ENCODE measurements around the gene FAM210A.

Gene FAM210A

GRCh38 chr18:13643261-13643751, 83.1 kb downstream of the FAM210A start:
- no peak for DNase-seq

- no peak for DNase-seq
These were observed 83.9 kb downstream of the FAM210A start for GRCh38 chr18:13642440-13642827.

- no peak for DNase-seq
These were observed 84.6 kb downstream of the FAM210A start for GRCh38 chr18:13641551-13642439.

- DNase-seq: no peak
These were observed 86.0 kb downstream of the FAM210A start for GRCh38 chr18:13640266-13640860.

DNA sequence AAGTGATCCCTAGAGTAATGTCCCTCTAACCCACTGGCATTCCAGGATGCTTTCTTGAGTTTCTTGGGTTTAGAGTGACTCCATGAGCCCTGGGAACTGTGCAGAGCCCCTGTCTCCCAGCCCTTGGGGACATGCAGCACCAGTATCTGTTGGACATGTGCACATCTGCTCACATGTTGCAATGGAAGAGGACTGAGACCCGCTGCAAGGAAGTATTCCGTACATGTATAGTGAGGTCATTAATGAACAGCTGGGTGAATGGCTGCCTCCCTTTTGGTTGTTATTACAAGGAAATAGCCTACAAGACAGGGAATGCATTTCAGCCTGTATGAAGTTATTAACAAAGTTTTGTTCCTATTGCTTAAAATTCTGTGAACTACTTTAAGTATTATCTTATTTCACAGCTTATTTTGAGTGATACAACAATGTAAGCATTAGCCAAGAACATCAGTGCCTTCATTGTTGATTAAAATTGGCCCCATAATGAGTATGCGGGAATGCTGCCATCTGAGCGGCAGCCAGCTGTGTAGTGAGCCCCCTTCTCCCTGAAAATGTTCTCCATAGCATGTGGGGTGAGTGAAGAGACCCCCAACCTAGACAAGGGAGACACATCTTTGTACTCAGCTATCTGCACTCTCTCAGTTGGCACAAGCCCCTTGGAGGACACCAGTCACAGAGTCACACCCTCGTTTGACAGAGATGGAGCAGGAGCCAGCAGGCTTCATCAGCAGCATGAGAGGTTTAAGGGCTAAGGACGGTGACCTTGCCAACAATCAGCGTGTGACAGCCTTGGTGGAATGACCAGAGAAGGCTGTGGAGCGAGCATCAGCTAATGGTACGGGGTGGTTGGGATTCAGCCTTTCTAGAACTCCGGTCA, 87.4 kb downstream of the FAM210A start:
- DNase-seq: no peak

GRCh38 chr18:13635046-13635445, 91.3 kb downstream of the FAM210A start:
- no peak for DNase-seq

GRCh38 chr18:13633700-13634099, 92.7 kb downstream of the FAM210A start:
- DNase-seq: no peak

DNA sequence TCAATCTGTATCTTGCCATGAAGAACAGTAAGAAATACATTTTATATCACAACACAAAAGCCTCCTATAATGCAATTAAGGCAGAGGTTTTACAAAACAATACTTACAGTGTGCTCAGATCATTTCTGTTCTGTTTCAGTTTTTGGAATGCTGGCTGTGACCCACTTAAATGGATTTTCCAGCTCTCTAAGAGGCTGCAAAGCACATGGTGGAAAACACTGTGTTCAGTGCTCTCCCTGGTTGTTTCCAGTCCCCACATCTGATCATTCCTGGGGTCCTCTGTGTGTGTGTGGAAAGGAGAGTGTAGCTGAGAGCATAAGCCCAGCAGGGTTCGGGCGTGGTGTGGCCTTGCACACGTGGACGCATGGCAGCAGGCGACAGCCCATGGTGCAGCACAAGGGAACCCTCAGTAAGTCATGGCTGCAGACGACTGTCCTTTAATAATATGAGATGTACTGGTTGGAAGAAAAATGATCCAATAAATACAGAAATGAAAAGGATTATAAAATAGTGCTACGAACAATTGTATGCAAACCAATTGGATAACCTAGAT, 95.6 kb downstream of the FAM210A start:
- DNase-seq: no peak

DNA sequence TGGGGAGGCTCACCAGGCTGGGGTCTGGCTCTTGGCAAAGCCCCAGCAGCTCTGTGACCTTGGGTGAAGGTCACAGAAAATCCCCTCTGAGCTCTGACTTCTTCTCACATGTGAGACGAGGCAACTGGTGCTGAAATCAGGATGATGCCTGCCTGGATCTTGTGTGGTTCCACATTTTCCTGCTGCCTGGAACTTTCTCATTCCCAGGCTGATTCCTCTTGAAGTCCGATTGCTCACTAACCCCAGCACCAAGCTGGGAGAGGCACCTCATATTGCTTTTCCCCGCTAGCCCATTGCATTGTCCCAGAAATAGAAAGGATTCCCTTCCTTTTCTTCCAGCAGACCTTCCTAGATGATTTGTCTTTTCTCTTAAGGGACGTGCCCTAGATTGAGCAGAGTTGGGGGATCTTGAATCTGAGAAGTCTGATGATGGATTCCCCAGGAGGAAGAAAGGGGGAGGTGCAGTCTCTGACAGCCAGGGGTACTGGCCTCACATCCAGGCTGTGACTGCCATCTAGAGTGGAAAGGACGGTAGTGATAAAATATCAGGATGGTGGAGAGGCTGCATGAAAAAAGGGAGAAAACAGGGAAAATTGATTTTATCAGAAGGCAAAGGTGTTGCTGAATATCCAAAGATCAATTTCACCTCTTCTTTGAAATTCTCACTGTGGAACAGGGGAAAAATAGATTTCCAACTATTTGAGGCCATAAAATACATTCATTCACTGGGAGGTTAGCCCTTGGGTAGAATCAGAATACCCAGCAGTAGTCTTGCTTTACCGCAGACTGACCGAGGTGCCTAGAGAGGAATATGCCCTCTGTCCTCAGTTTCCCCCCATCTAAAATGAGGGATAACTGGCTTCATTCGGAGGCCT, 96.3 kb downstream of the FAM210A start:
- DNase-seq: peak; percentile 31 to 34

DNA sequence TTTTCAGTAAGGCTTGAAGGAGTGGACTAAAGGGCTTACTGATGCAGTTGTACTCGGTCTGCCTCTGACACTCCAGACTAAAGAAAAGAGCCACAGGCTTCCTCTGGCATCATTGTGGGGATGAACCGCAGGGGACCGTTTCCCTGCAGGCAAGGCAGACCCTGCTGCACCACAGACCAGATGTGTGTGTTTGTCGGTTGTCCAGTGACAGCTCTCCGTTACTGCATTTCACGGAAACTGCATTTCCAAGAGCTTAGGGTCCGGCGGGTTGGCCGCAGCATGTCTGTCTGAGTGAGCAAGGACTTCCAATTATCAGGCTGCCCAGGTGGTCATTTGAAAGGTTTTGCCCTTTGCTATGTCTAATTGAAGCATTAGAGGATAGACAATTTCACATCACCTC, 98.1 kb downstream of the FAM210A start:
- no peak for DNase-seq

DNA sequence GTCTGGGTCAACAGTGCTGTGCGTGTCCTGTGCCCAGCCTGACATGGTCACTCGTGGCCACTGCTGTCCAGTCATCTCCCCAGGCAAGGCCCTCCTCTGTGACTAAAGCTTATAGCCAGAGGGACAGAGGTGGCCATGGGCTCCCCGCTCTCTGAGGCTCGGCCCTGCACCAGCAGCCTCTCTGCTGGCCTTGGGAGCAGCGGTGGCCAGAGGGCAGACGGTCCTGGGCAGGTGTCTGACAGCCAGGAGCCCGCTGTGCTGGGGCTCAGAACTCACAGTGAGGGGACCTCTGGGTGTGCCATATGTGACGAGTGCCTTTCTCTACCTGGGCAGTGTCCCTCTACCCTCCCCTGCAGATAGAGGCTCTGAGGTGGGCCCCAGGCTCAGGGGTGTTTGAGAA, 98.7 kb downstream of the FAM210A start:
- no peak for DNase-seq

DNA sequence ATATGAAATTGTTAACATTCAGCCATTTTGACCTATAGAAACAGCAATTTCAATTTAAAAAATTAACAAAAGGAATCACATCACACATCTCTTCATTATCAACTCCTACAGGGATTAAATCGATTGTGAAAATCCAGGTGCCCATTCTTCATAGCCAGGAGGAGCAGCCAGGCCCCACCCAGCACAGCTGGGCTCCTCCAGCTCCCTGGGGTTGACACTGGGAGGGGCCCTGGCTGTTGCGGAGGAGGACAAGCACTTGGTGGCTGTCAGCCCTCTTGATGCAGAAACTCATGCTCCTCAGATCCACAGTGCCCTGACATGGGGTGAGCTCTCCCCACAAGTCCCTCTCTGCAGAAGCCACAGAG, 99.8 kb downstream of the FAM210A start:
- DNase-seq: no peak

DNA sequence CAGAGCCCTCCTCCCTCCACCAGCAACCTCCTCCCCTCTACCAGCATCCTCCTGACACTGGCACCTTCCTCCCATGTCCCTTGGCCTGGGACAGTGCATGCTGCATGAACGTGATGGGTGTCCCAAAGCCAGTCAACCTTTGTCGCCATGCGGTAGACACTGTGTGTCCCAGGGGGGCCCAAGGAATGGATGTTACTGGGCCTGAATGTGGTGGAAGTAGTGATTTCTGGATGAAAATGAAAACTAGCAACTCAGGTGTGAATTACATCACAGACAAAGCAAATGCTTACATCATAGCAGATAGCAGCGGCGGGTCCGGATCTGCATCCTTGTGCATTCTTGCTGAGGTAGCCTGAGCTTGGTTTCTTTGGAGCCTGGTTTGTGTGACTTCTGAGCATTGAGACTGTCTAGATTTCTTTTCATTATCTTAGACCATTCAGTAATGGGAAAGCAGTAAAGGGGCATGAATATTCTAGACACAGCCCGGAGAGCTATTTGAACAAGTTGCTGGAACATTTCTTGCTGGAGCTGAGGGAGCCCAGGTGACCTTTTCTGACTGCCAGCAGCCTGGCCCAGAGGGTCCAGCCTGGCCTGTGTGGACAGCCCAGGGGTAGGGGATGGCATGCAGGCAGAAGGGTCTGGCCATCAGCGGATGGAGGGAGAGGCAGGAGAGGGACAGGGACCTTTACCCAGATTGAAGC, 100.4 kb downstream of the FAM210A start:
- DNase-seq: no peak

- DNase-seq: no peak
These were observed 101.0 kb downstream of the FAM210A start for GRCh38 chr18:13625355-13625754.

- DNase-seq: no peak
These were observed 101.7 kb downstream of the FAM210A start for GRCh38 chr18:13624563-13625237.

DNA sequence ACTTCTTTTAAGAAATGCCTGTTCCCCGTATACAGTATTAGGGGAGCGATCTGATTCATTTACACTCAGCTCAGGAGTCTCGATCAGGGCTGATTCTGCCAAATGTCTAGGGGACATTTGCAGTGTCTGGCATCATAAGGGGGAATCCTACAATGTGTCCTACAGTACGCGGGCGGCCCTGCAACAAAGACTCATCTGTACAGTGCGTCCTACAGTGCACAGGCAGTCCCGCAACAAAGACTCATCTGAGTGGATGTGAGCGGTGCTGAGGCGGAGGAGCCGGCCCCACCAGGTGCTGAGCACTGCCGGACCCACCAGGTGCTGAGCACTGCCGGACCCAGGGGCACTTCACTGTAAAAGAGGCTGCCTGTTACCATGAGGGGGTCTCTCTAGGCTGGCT, 102.5 kb downstream of the FAM210A start:
- DNase-seq: no peak

DNA sequence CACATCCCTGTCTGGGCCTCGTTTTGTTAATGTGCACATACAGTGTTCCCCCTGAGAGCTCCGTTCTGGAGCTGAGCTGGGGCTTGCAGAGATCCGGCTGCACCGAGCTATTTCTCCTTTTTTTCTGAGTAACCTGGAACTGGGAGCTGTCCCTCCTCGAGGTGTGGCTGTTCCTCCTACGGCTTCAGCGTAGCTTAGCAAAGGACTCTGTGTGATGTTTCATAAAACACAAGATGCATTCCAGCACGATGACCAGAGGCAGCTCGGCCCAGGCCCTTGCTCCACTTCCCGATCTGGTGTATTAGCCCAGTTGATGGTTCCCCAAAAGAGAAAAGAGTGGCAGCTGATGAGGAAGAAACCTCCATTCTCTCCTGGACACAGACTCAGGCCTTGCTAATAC, 103.0 kb downstream of the FAM210A start:
- DNase-seq: no peak

DNA sequence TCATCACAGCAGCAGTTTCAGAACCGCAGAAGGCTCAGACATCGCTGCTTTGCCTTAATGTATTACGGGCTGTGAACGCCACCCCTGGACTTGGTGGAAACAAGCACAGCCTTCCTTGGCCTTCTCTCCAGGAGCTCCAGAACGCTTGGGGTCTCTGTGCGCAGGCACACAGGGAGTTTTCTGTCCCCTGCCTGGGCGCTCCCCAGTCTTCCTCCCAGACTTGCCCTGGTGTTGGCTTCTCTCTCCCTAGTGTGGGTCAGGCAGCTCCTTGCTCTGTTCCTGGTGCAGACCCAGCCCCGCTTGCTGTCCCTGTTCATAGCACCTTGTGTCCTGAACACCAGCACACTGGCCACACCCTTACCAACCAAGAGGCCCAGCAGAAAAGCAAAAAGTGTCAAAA, 103.6 kb downstream of the FAM210A start:
- no peak for DNase-seq

DNA sequence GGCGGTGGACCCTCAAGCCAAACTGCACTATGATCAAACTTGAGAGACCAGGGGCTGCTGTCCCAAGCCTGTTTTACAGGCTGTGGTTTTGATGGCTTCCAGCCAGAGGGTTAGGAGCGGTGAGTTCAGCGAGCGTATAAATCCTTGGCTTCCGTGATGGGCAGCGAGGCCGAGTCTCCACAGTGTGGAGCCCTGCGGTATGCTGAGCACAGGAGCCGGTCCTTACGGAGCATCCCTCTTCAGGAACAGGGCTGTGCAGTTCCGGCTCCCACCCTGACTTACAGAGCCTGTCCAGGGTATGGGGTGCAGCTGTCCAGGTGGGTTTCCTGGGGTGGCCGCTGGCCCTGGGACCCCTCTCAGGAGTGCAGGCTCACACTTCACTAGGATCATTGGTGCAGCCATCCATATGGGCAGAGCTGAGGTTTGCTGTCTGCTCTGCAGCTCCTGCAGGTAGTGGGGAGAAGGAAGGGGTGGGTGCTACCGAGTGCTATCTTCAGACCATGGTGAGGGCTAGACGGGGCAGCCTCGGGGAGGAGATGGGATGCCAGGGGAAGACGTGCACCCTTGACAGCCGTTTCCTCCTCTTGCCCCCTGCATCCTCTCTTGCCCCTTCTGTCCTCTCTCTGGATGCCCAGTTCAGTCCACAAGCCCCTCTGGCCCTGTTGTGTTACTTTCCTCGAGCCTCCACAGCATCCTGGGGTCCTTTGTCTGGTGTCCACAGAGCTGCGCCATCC, 104.3 kb downstream of the FAM210A start:
- no peak for DNase-seq

- DNase-seq: no peak
These were observed 104.9 kb downstream of the FAM210A start for GRCh38 chr18:13621446-13621849.
